ENCODE data around the gene PKIG. TPM values are rescaled to one million over a fixed set of nuclear protein-coding genes. Genes with fewer than 3 reads are reported as not detected.
A peak's percentile ranks its signal among the peaks of the same experiment; 100 is the strongest.

The PKIG gene
- polyA plus RNA-seq (6.6 to 9.9 TPM (median 8.4 TPM) in 3 replicates), polyA minus RNA-seq (3.5 to 7.1 TPM (median 4.4 TPM) in 3 replicates)
- 19.2 TPM for polyA plus RNA-seq (2011; ENCODE audit: low read depth)
- 7.8 and 14.4 TPM in 2 replicates for polyA plus RNA-seq (2011; cell fraction: cytosol; rRNA removed)
- polyA plus RNA-seq (2011; cell fraction: nucleus; rRNA removed): 2.6 and 3.6 TPM in 2 replicates
- 8.5 and 11.2 TPM in 2 replicates for polyA plus RNA-seq (2012; ENCODE audit: low replicate concordance)
- polyA minus RNA-seq (2011; cell fraction: cytosol; rRNA and poly(A)+ RNA removed): 9.6 TPM
- polyA minus RNA-seq (2011; cell fraction: nucleus; rRNA and poly(A)+ RNA removed): 0.54 and 2.3 TPM in 2 replicates

DNA sequence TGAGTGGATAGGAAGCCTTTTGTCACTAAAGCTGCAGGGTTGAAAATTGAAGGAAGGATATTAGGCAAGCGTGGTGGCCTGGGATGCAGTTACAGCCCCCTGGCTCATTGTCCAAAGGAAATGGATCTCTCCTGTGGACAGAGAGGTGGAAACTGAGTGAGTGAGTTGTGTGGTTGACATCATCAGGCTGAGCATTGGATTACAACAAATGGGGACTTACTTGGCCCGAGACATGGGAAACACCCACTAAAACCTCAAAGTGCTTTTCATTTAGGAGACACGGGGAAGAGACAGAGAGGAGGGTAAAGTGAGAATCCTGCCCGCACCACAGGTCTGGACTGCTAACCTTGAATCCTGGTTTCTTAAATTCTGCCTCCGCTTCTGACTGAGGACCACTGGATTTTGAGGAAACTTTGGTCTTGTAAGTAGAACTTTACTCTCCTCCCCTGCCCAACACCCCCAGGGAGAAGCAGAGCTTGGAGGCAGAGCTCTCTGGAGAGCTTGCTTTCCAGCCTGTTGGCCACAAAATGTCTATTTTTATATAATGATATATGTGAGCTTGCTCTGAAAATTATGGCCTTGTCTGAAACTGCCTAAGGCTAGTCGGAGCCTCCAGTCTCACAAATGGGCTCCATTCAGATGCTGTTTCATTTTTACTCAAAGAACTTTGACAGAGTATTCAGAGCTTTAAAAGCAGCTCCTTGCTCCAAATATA, at the start of gene PKIG:
PKIG (plus strand) TSS at position 269 of the 715 bp plus-strand sequence. CDS start 31,978 bp downstream, outside the sequence.
- no peak within 1 kb of the TSS for H3K9ac ChIP-seq (ENCODE audit: control insufficient read depth, extremely low read depth, insufficient read depth, low read length)
- no peaks in the 10 kb centered on the region for H3K36me3 ChIP-seq (ENCODE audit: control insufficient read depth in 2 of 2, extremely low read depth in 1 of 2, insufficient read depth in 2 of 2, low read length in 2 of 2)
- FAIRE-seq (no peak), DNase-seq (ENCODE audit: low read depth, low spot score) (no peak)
- dilution Hi-C loops (cut with MboI; ENCODE audit: extremely low pct_ligation_motif_present, low sequenced_read_pairs): no loop called here
- no peak within 1 kb of the TSS for H3K27ac ChIP-seq (ENCODE audit: control insufficient read depth, insufficient read depth, low read length)
- H3K9me1 ChIP-seq (ENCODE audit: control insufficient read depth, extremely low read depth, insufficient read depth, low read length): no peaks in the 10 kb centered on the region
- H3K4me1 ChIP-seq (ENCODE audit: control insufficient read depth, extremely low read depth, insufficient read depth, low read length): no peaks in the 10 kb centered on the region
- H3K4me3 ChIP-seq (ENCODE audit: control insufficient read depth in 2 of 3, extremely low read depth in 1 of 3, insufficient read depth in 2 of 3, low read depth in 1 of 3, low read length in 3 of 3): no peak within 1 kb of the TSS
- H2AFZ ChIP-seq (ENCODE audit: control insufficient read depth, low read length): no peak within 1 kb of the TSS
- TF ChIP-seq EZH2 (IDR thresholded peaks at IDR 0.05; ENCODE audit: low read length): no peak
- TF ChIP-seq, protein P1, sequence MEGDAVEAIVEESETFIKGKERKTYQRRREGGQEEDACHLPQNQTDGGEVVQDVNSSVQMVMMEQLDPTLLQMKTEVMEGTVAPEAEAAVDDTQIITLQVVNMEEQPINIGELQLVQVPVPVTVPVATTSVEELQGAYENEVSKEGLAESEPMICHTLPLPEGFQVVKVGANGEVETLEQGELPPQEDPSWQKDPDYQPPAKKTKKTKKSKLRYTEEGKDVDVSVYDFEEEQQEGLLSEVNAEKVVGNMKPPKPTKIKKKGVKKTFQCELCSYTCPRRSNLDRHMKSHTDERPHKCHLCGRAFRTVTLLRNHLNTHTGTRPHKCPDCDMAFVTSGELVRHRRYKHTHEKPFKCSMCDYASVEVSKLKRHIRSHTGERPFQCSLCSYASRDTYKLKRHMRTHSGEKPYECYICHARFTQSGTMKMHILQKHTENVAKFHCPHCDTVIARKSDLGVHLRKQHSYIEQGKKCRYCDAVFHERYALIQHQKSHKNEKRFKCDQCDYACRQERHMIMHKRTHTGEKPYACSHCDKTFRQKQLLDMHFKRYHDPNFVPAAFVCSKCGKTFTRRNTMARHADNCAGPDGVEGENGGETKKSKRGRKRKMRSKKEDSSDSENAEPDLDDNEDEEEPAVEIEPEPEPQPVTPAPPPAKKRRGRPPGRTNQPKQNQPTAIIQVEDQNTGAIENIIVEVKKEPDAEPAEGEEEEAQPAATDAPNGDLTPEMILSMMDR (optimal IDR thresholded peaks at IDR 0.05 in 1 of 3, IDR thresholded peaks at IDR 0.05 in 1 of 3, conservative IDR thresholded peaks at IDR 0.05 in 1 of 3; ENCODE audit: extremely low read depth in 1 of 3, insufficient read depth in 2 of 3, low read length in 3 of 3): no peak
- no peak within 1 kb of the TSS for H3K4me2 ChIP-seq (ENCODE audit: control insufficient read depth, extremely low read depth, insufficient read depth, low read depth, low read length)
- H3K79me2 ChIP-seq (ENCODE audit: control insufficient read depth, insufficient read depth, low read length): no peaks in the 10 kb centered on the region
- no peaks in the 10 kb centered on the region for H3K27me3 ChIP-seq (ENCODE audit: control insufficient read depth, extremely low read depth, insufficient read depth, low read length)
- H3K9me3 ChIP-seq (ENCODE audit: control insufficient read depth, low read depth, low read length): no peaks in the 10 kb centered on the region
- H4K20me1 ChIP-seq (ENCODE audit: control insufficient read depth, extremely low read depth, insufficient read depth, low read length): no peaks in the 10 kb centered on the region

DNA sequence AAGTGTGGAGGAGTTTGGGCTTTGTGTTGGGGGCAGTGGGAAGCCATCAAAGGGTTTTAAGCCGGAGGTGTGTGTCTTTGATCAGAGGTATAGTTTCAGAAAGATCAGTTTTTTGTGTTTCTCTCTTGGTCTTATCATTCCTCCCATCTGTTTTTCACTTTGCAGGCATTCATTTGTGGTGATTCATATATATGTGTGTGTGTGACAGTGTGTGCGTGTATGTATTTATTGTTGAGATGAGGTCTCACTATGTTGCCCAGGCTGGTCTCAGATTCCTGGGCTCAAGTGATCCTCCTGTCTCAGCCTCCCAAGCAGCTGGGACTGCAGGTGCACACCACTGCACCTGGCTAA, 49.4 kb upstream of the PKIG start:
- TF ChIP-seq EZH2 (IDR thresholded peaks at IDR 0.05; ENCODE audit: low read length): no peak
- TF ChIP-seq, protein P1 (optimal IDR thresholded peaks at IDR 0.05 in 1 of 3, IDR thresholded peaks at IDR 0.05 in 1 of 3, conservative IDR thresholded peaks at IDR 0.05 in 1 of 3; ENCODE audit: extremely low read depth in 1 of 3, insufficient read depth in 2 of 3, low read length in 3 of 3): no peak
- Histone ChIP-seq H3K27me3 (ENCODE audit: control insufficient read depth, extremely low read depth, insufficient read depth, low read length) (no peaks in the 10 kb centered on the region), H3K4me2 (ENCODE audit: control insufficient read depth, extremely low read depth, insufficient read depth, low read depth, low read length) (peak overlapping the region; percentile 66), H3K36me3 (ENCODE audit: control insufficient read depth in 2 of 2, extremely low read depth in 1 of 2, insufficient read depth in 2 of 2, low read length in 2 of 2) (no peaks in the 10 kb centered on the region), H3K9me3 (ENCODE audit: control insufficient read depth, low read depth, low read length) (no peaks in the 10 kb centered on the region), H3K79me2 (ENCODE audit: control insufficient read depth, insufficient read depth, low read length) (no peaks in the 10 kb centered on the region), H4K20me1 (ENCODE audit: control insufficient read depth, extremely low read depth, insufficient read depth, low read length) (no peaks in the 10 kb centered on the region), H3K9me1 (ENCODE audit: control insufficient read depth, extremely low read depth, insufficient read depth, low read length) (no peaks in the 10 kb centered on the region), H3K4me1 (ENCODE audit: control insufficient read depth, extremely low read depth, insufficient read depth, low read length) (peaks cover 10% of the 10 kb centered on the region), H2AFZ (ENCODE audit: control insufficient read depth, low read length) (no peak overlapping the region), H3K9ac (ENCODE audit: control insufficient read depth, extremely low read depth, insufficient read depth, low read length) (peak overlapping the region; percentile 1), H3K4me3 (ENCODE audit: control insufficient read depth in 2 of 3, extremely low read depth in 1 of 3, insufficient read depth in 2 of 3, low read depth in 1 of 3, low read length in 3 of 3) (no peak overlapping the region), H3K27ac (ENCODE audit: control insufficient read depth, insufficient read depth, low read length) (no peak overlapping the region)
- FAIRE-seq (no peak), DNase-seq (ENCODE audit: low read depth, low spot score) (no peak)
- dilution Hi-C loops (cut with MboI; ENCODE audit: extremely low pct_ligation_motif_present, low sequenced_read_pairs): no loop called here
